Gastroesophageal sphincter (tissue), 3 donors: ENCODE data around the gene DNASE2.

Experiments
- EP300 ChIP-seq: sonication (generic); formaldehyde crosslinking; IDR thresholded peaks from one replicate; pipeline ENCODE4 v1.6.1; 2017; ENCODE audit warnings: antibody characterized with exemption, mild to moderate bottlenecking
- POLR2A ChIP-seq, 2 donors: fragments of 450-650 bp; IDR thresholded peaks; one replicate each; pipeline ENCODE4 v1.6.1; 2017; ENCODE audit warnings: antibody characterized with exemption in 2 of 2, mild to moderate bottlenecking in 2 of 2, moderate library complexity in 1 of 2
- POLR2AphosphoS5 ChIP-seq: sonication (generic); formaldehyde crosslinking; IDR thresholded peaks from one replicate; pipeline ENCODE4 v1.6.1; 2017; ENCODE audit warnings: antibody characterized with exemption
- TF ChIP-seq, protein P1 (sequence below), 4 experiments: fragments of 200-600 bp in 2 of 4; fragments of 450-650 bp in 2 of 4; sonication (generic) in 1 of 4; IDR thresholded peaks; one replicate each; pipeline ENCODE4 v1.5.1; 2017 to 2019; ENCODE audit warnings: antibody characterized with exemption in 4 of 4, mild to moderate bottlenecking in 2 of 4, moderate library complexity in 2 of 4

DNA sequence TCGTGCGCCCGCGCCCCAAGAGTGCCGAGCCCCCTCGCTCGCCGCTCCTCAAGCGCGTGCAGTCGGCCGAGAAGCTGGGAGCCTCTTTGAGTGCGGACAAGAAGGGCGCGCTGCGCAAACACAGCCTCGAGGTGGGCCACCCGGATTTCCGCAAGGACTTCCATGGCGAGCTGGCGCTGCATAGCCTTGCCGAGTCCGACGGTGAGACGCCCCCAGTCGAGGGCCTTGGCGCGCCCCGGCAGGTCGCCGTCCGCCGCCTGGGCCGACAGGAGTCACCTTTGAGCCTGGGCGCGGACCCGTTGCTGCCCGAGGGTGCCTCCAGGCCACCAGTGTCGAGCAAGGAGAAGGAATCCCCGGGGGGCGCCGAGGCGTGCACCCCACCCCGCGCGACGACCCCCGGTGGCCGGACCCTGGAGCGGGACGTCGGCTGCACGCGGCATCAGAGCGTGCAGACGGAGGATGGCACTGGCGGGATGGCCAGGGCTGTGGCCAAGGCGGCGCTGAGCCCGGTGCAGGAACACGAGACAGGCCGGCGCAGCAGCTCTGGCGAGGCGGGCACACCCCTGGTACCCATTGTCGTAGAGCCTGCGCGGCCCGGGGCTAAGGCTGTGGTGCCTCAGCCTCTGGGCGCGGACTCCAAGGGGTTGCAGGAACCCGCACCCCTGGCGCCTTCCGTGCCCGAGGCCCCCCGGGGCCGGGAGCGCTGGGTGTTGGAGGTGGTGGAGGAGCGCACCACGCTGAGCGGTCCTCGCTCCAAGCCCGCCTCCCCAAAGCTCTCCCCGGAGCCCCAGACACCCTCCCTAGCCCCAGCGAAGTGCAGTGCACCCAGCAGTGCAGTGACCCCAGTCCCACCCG lies 7.1 kb downstream of the DNASE2 start:
- TF ChIP-seq, protein P1, sequence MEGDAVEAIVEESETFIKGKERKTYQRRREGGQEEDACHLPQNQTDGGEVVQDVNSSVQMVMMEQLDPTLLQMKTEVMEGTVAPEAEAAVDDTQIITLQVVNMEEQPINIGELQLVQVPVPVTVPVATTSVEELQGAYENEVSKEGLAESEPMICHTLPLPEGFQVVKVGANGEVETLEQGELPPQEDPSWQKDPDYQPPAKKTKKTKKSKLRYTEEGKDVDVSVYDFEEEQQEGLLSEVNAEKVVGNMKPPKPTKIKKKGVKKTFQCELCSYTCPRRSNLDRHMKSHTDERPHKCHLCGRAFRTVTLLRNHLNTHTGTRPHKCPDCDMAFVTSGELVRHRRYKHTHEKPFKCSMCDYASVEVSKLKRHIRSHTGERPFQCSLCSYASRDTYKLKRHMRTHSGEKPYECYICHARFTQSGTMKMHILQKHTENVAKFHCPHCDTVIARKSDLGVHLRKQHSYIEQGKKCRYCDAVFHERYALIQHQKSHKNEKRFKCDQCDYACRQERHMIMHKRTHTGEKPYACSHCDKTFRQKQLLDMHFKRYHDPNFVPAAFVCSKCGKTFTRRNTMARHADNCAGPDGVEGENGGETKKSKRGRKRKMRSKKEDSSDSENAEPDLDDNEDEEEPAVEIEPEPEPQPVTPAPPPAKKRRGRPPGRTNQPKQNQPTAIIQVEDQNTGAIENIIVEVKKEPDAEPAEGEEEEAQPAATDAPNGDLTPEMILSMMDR (IDR thresholded peaks at IDR 0.05), result no peak
- TF ChIP-seq EP300 (no peak), POLR2A (IDR thresholded peaks at IDR 0.05) (no peak), POLR2AphosphoS5 (no peak)
